ENCODE results near the gene EBI3. TPM values are rescaled to one million over a fixed set of nuclear protein-coding genes. Genes with fewer than 3 reads are reported as not detected.

EBI3 gene
- total RNA-seq, 6 experiments from 2014 or later = 0.73 to 4.1 (median 2.0) TPM

DNA sequence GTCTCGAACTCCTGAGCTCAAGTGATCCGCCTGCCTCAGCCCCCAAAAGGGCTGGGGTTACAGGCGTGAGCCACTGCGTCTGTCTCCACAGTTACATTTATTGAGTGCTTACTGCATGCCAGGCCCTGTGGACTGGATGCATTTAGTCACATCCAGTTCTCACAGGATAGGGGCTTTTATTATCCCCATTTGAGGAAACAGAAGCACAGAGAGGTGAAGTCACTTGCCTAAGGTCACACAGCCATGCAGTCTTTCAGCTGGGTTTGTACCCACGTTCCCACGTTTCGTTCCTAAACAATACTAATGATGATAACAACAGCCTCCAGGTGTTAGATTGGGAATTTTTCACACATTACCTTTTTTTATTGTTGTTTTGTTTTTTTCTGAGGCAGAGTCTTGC, 9.1 kb upstream of the EBI3 start:
- Histone ChIP-seq H3K36me3 (peaks cover 0 to 5% (median 0%) of the 10 kb centered on the region in 4 donors), H3K27ac (no peak overlapping the region), H3K4me1 (no peaks in the 10 kb centered on the region), H3K27me3 (no peaks in the 10 kb centered on the region), H3K9me3 (no peaks in the 10 kb centered on the region), H3K4me3 (no peak overlapping the region)
- no peak for DNase-seq
- WGBS (ENCODE audit: insufficient coverage, low coverage, low lambda C conversion rate, missing lambda C conversion rate) = 84% methylated on average over 7 of the region's 7 CpGs
- TF ChIP-seq CTCF (IDR thresholded peaks at IDR 0.05) = no peak
- no peak for TF ChIP-seq POLR2A (IDR thresholded peaks at IDR 0.05)
- no peak for ATAC-seq
- intact Hi-C loops (cut with DNase I) = no loop called here

DNA sequence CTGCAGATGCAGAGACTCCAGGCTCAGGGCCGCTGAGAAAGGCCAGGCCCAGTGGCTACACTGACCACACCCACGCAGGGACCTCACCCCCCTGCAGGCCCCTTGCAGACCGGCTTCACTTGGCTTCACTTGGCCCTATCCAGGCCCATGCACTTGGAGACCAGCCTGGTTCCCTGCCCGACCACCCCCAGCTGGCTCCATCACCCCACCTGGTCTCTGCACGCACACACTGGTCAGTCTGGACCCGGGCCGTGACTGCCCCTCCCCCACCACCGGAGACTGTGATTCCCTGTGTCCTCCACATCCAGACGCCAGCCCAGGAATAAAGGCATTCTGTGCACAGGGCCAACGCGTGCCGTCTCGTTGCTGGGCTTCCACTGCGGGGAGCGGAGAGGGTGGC, 4.9 kb upstream of the EBI3 start:
- Histone ChIP-seq H3K27me3 (no peaks in the 10 kb centered on the region), H3K4me1 (no peaks in the 10 kb centered on the region), H3K27ac (no peak overlapping the region), H3K36me3 (peaks cover 0 to 5% (median 0%) of the 10 kb centered on the region in 4 donors), H3K4me3 (no peak overlapping the region), H3K9me3 (no peaks in the 10 kb centered on the region)
- no peak for DNase-seq
- 63% methylated on average over 6 of the region's 15 CpGs for WGBS (ENCODE audit: insufficient coverage, low coverage, low lambda C conversion rate, missing lambda C conversion rate)
- no peak for ATAC-seq
- intact Hi-C loops (cut with DNase I) = no loop called here
- no peak for TF ChIP-seq CTCF (IDR thresholded peaks at IDR 0.05)
- TF ChIP-seq POLR2A (IDR thresholded peaks at IDR 0.05) = no peak

DNA sequence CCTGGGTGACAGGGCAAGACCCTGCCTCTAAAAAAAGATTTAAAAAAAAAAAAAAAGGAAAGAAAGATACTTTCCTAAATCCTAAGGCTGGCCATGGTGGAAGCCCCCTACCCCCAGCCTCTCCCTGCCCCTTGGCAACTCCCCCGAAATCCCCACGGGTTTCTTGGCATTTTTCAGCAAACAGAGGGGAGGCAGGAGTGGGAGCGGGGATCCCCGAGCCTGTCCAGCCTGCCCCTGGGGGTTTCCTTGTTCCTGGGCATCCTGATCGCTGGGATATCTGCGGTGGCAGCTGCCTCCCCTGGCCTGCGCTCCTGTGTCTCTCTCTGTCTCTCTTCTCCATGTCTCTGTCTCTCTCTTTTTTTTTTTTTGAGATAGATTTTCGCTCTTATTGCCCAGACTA, 3.4 kb upstream of the EBI3 start:
- Histone ChIP-seq H3K27me3 (no peaks in the 10 kb centered on the region), H3K27ac (no peak overlapping the region), H3K36me3 (no peaks in the 10 kb centered on the region), H3K9me3 (no peaks in the 10 kb centered on the region), H3K4me3 (no peak overlapping the region), H3K4me1 (no peaks in the 10 kb centered on the region)
- no peak for ATAC-seq
- no peak for DNase-seq
- TF ChIP-seq POLR2A (IDR thresholded peaks at IDR 0.05) = no peak
- TF ChIP-seq CTCF (IDR thresholded peaks at IDR 0.05) = no peak
- 65% methylated on average over 5 of the region's 8 CpGs for WGBS (ENCODE audit: insufficient coverage, low coverage, low lambda C conversion rate, missing lambda C conversion rate)
- intact Hi-C loops (cut with DNase I) = no loop called here

DNA sequence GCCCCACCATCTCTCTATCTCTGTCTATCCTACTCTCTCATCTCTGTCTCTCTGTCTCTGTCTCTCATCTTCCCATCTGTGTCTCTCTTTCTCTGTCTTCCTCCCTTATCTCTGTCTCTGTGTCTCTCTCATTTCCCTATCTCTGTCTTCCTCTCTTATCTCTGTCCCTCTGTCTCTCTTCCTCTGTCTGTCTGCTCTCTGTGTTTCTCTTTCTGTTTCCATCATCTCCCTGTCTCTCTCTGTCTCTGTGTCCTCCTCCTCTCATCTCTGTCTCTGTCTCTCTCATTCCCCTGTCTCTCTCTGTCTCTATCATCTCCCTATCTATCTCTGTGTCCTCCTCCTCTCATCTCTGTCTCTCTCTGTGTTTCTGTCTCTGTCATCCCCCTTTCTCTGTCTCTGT, 1.6 kb upstream of the EBI3 start:
- no peaks in the 10 kb centered on the region for H3K27me3 ChIP-seq
- intact Hi-C loops (cut with DNase I) = no loop called here

More for the DNA sequence above, 1.6 kb upstream of the EBI3 start:
- Histone ChIP-seq H3K27ac (no peak overlapping the region), H3K4me3 (no peak overlapping the region), H3K36me3 (no peaks in the 10 kb centered on the region), H3K4me1 (no peaks in the 10 kb centered on the region), H3K9me3 (no peaks in the 10 kb centered on the region)
- ATAC-seq (no peak), DNase-seq (no peak)
- TF ChIP-seq CTCF (IDR thresholded peaks at IDR 0.05) (no peak), POLR2A (IDR thresholded peaks at IDR 0.05) (no peak)

All from right lobe of liver (tissue), 6 donors.